Psoas muscle (tissue), 8 donors: ENCODE measurements around the gene KIF17. TPM values are rescaled to one million over a fixed set of nuclear protein-coding genes. Genes with fewer than 3 reads are reported as not detected.

Experiments used
- ATAC-seq, 4 donors: fragments of 200-7000 bp; cut with Tn5 transposase; one replicate each; pipeline ENCODE4 v1.9.1; 2020; ENCODE audit warnings: moderate library complexity in 3 of 4, mild to moderate bottlenecking in 2 of 4
- DNase-seq, 2 donors: peaks; one replicate each; pipeline ENCODE4 v3.0.0-alpha.2; 2020
- H3K27ac ChIP-seq: fragments of 200-600 bp; one replicate; pipeline ENCODE4 v1.8.0; 2022
- H3K27me3 ChIP-seq, 3 donors: fragments of 200-600 bp in 1 of 3; one replicate each; pipeline versions ENCODE4 v1.6.1 to v1.8.0; 2013 to 2022; ENCODE audit warnings: low read length in 2 of 3, mild to moderate bottlenecking in 2 of 3, moderate library complexity in 1 of 3; ENCODE audit not compliant: insufficient read depth in 3 of 3
- H3K36me3 ChIP-seq, 2 donors: fragments of 200-600 bp in 1 of 2; one replicate each; pipeline versions ENCODE4 v1.6.1 to v1.8.0; 2013 to 2022; ENCODE audit warnings: low read depth in 1 of 2, mild to moderate bottlenecking in 1 of 2, moderate library complexity in 1 of 2; ENCODE audit not compliant: insufficient read depth in 1 of 2
- H3K4me1 ChIP-seq: fragments of 200-600 bp; one replicate; pipeline ENCODE4 v1.8.0; 2022
- H3K4me3 ChIP-seq: fragments of 200-600 bp; one replicate; pipeline ENCODE4 v1.8.0; 2022; ENCODE audit warnings: mild to moderate bottlenecking
- H3K9me3 ChIP-seq: fragments of 200-600 bp; one replicate; pipeline ENCODE4 v1.8.0; 2022
- WGBS, 3 donors: extraction: QIAGEN DNeasy Blood & Tissue Kit; methylation state at CpG; one replicate each; pipeline versions ENCODE4 v1.1.6 to v1.1.7; 2013; 5-methylcytosine and 5-hydroxymethylcytosine counted together
- intact Hi-C, 2 donors: fragments of 100-400 bp; cut with DNase I; formaldehyde crosslinking; loops; one replicate each; pipeline versions ENCODE4 v1.11.0 to v1.14.2; 2022
- polyA plus RNA-seq, 3 donors: library from polyadenylated mRNA; stranded (reverse); fragments of 200-250 nt; gene quantifications; one replicate each; pipeline ENCODE4 v1.2.3, GENCODE V29; 2013
- total RNA-seq, 4 donors: library from RNA; stranded (reverse); fragmentation: NEBNext Ultra II Directional in 2 of 4; extraction: Animal tissue kit (Norgen Biotek cat#: 25700) in 2 of 4; gene quantifications; one replicate each; pipeline versions ENCODE4 v1.2.1 to v1.2.4, GENCODE V29; 2021 to 2023
- TF ChIP-seq, protein P1 (sequence below): fragments of 200-600 bp; IDR thresholded peaks from one replicate; pipeline ENCODE4 v1.8.0; 2022; ENCODE audit warnings: antibody characterized with exemption
- donor health status: healthy with polysubstance abuse.
- donor health status: DM: no; HTN: no; CAD: no; lungs with moderate emphysema.
- donor health status: Bipolar disorder and iron deficiency.
- donor health status: healthy.
- donor health status: DM: yes; HTN: yes; CAD: no.
- donor health status: DM: no; HTN: no; CAD: no.
- donor health status: DM: no; HTN: no; CAD: no.
- donor health status: DM: yes; HTN: yes; CAD: no.

Gene KIF17
- total and polyA plus RNA-seq, 7 donors, result 1.1 to 3.4 (median 1.5) TPM

DNA sequence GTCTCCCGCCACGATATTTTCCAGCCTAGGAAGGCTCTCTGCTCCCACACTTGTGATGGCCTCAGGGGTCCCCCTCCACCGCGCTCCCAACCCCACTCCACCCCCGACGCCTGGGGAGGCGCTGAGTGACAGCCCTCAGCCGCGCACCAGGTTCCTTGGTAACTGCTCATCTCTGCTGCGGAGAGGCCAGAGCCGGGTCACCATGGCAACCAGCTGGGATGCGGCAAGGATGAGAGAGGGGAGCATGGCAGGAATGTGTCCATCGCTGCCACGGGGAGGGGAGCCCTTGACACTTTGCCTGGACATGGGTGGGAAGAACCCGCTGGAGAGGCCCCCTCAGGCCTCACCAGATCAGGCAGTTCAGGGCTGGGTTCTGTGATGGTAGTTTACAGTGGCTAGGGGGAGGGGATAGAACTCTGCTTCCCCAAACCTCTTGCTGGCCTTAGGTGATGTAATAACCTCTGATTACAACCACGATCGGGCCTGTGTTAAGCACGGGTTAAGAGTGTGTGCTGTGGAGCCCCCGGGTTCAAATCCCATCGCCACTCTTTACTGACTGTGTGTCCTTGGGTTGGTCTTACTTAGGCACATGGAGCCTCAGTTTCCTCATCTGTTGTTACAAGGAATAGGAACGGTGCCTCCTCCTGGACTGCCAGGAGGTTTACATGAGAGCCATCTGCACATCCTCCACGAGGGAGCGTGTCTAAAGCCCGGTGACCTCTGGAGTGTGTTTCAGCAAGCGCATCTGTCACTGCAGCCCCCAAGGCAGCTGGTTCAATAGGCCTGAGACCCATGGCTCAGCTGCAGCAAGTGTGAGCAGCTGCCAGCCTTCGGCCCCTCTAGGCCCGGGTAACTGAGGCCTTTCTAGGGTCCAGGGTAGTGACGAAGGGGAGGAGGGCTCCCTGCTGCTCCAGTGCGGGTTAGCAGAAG lies 6.3 kb downstream of the KIF17 start:
- Histone ChIP-seq H3K4me3 (no peak overlapping the region), H3K36me3 (no peaks in the 10 kb centered on the region), H3K9me3 (no peaks in the 10 kb centered on the region), H3K27me3 (peaks cover 0 to 12% (median 3%) of the 10 kb centered on the region in 3 donors), H3K27ac (no peak overlapping the region), H3K4me1 (no peaks in the 10 kb centered on the region)
- TF ChIP-seq, protein P1, sequence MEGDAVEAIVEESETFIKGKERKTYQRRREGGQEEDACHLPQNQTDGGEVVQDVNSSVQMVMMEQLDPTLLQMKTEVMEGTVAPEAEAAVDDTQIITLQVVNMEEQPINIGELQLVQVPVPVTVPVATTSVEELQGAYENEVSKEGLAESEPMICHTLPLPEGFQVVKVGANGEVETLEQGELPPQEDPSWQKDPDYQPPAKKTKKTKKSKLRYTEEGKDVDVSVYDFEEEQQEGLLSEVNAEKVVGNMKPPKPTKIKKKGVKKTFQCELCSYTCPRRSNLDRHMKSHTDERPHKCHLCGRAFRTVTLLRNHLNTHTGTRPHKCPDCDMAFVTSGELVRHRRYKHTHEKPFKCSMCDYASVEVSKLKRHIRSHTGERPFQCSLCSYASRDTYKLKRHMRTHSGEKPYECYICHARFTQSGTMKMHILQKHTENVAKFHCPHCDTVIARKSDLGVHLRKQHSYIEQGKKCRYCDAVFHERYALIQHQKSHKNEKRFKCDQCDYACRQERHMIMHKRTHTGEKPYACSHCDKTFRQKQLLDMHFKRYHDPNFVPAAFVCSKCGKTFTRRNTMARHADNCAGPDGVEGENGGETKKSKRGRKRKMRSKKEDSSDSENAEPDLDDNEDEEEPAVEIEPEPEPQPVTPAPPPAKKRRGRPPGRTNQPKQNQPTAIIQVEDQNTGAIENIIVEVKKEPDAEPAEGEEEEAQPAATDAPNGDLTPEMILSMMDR, result no peak
- ATAC-seq (no peak), DNase-seq (no peak)
- intact Hi-C loops, result no loop called here
- 72 to 75% (median 72%) methylated on average over 29 of the region's 29 CpGs for WGBS, 3 donors

DNA sequence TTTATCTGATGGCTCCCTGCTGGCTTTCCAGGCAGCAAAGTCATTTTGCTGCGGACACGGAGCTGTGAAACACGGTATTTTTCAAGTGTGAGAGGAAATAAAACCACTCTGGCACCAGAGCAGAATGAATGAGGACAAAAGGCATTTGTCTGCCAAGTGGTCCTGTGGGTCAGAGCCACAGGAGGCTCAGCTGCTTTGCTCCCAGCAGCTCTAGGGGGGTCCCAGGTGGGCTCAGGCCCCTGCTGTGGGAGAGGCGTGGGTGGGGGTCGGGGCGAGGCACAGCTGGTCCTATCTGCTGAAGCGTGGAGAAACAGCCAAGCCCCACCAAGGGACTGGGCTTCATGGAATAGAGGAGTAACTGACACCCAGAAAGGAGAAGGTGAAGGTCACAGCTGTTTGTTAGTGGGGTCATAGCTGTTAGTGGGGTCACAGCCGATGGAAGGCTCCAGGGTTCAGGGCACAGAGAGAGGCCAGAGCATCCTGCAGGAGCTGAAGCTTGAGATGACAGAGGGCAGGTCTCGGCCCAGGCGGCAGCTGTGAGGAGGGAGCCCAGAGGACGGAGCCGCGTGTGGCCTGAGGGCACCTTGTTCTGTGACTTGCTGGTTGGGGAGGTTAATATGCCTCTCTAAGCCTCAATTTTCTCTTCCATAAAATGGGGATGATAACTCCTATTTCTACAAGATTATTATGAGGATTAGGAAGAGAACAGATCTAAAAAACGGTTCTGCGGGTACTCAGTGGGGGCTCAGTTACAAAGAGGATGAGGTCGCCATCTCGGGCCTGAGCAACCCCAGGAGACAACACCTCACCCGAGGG lies 7.1 kb downstream of the KIF17 start:
- intact Hi-C loops, result no loop called here
- ATAC-seq (no peak), DNase-seq (no peak)
- TF ChIP-seq, protein P1, result no peak
- Histone ChIP-seq H3K27me3 (peaks cover 0 to 4% (median 3%) of the 10 kb centered on the region in 3 donors), H3K4me1 (no peaks in the 10 kb centered on the region), H3K4me3 (no peak overlapping the region), H3K9me3 (no peaks in the 10 kb centered on the region), H3K36me3 (no peaks in the 10 kb centered on the region), H3K27ac (no peak overlapping the region)
- WGBS, 3 donors, result 40 to 45% (median 43%) methylated on average over 18 of the region's 18 CpGs

GRCh38 chr1:20709868-20710267 lies 7.9 kb downstream of the KIF17 start:
- H3K36me3 ChIP-seq, result no peaks in the 10 kb centered on the region
- H3K9me3 ChIP-seq, result no peaks in the 10 kb centered on the region
- no peak for ATAC-seq
- 95 to 98% (median 95%) methylated on average over 3 of the region's 3 CpGs for WGBS, 3 donors
- no peak overlapping the region for H3K27ac ChIP-seq
- TF ChIP-seq, protein P1, result no peak
- intact Hi-C loops, result no loop called here
- H3K4me3 ChIP-seq, result no peak overlapping the region
- no peaks in the 10 kb centered on the region for H3K27me3 ChIP-seq
- no peak for DNase-seq
- H3K4me1 ChIP-seq, result no peaks in the 10 kb centered on the region

DNA sequence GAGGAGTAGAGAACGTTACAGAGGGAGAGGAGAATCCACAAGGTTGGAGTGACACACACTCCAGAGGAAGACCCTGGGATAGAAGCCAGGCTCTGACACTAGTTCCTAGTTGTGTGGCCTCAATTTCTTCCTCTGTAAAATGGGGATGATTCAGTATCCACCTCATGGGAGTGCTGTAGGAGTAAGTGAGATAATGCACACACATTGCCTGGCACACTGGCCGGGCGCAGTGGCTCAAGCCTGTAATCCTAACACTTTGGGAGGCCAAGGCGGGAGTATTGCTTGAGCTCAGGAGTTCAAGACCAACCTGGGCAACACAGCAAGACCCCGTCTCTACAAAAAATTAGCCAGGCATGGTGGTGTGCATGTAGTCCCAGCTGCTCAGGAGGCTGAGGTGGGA lies 8.9 kb downstream of the KIF17 start:
- H3K9me3 ChIP-seq, result no peaks in the 10 kb centered on the region
- H3K4me1 ChIP-seq, result no peaks in the 10 kb centered on the region
- ATAC-seq (no peak), DNase-seq (no peak)
- WGBS, 3 donors, result 78 to 91% (median 81%) methylated on average over 5 of the region's 5 CpGs
- intact Hi-C loops, result no loop called here
- H3K36me3 ChIP-seq, result no peaks in the 10 kb centered on the region
- no peak overlapping the region for H3K4me3 ChIP-seq
- TF ChIP-seq, protein P1, result no peak
- H3K27ac ChIP-seq, result no peak overlapping the region
- no peaks in the 10 kb centered on the region for H3K27me3 ChIP-seq
